Stomach smooth muscle (tissue), 2 donors: ENCODE results near the gene TANC1.
A peak's percentile ranks its signal among the peaks of the same experiment; 100 is the strongest.

Source experiments
- H3K27ac ChIP-seq: one replicate; pipeline ENCODE4 v1.7.0; 2013; ENCODE audit warnings: mild to moderate bottlenecking, low read length, inconsistent platforms
- H3K27me3 ChIP-seq, 2 donors: one replicate each; pipeline ENCODE4 v1.7.0; 2013; ENCODE audit warnings: low read length in 2 of 2; ENCODE audit not compliant: insufficient read depth in 2 of 2, control insufficient read depth in 1 of 2
- H3K36me3 ChIP-seq, 2 donors: one replicate each; pipeline ENCODE4 v1.7.0; 2013; ENCODE audit warnings: low read length in 2 of 2; ENCODE audit not compliant: control insufficient read depth in 2 of 2, insufficient read depth in 2 of 2
- H3K4me1 ChIP-seq: one replicate; pipeline ENCODE4 v1.7.0; 2013; ENCODE audit warnings: low read length; ENCODE audit not compliant: control insufficient read depth, insufficient read depth
- H3K4me3 ChIP-seq, 2 donors: one replicate each; pipeline ENCODE4 v1.7.0; 2013; ENCODE audit warnings: low read length in 2 of 2
- H3K9ac ChIP-seq, 2 donors: one replicate each; pipeline ENCODE4 v1.7.0; 2013; ENCODE audit warnings: low read length in 2 of 2, mild to moderate bottlenecking in 1 of 2
- H3K9me3 ChIP-seq, 2 donors: one replicate each; pipeline ENCODE4 v1.7.0; 2013; ENCODE audit warnings: low read length in 2 of 2; ENCODE audit not compliant: control insufficient read depth in 2 of 2
- donor health status: healthy.
- donor health status: Pancreatic carcinoma.

Gene TANC1

DNA sequence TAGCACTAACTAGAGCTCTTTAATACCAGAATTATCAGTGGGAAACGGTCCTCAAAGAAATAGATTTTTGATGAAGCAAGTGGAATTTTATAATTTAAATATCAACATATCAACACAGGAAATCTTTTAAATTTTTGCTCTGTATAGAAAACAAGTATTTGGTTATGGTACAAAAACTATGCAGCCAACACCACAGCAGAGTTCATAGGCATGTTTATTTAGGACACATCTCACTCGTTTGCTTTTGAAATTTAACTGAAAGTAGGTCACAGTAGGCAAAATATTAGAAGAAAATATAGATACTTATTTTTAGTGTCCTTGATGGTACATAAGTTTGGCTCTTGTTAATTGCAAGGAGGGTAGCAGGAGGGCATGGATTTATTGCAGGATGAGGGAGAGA lies 34.3 kb upstream of the TANC1 start:
- H3K9me3 ChIP-seq: no peaks in the 10 kb centered on the region
- H3K4me3 ChIP-seq: no peak overlapping the region
- no peak overlapping the region for H3K9ac ChIP-seq
- no peaks in the 10 kb centered on the region for H3K4me1 ChIP-seq
- H3K27ac ChIP-seq: no peak overlapping the region
- no peaks in the 10 kb centered on the region for H3K27me3 ChIP-seq
- no peaks in the 10 kb centered on the region for H3K36me3 ChIP-seq

DNA sequence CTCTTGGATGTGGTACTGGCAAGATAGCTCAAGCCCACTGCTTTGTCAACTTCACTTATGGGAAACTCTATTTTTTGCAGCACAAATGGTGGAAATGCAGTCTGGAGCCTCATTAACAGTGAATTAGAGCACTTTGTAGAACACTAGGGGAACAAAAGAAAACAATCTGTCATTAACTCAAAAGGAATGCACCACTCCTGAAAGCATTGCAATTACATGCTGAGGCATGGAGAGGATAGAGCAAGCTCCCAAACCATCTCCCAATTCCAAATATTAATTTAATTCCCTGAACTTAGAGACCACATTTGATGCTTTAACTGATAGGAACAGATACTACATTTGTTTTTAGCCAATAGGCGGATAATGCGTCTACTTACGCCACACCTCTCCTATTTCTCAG lies 32.8 kb upstream of the TANC1 start:
- H3K4me1 ChIP-seq: no peaks in the 10 kb centered on the region
- no peaks in the 10 kb centered on the region for H3K27me3 ChIP-seq
- no peak overlapping the region for H3K27ac ChIP-seq
- H3K9me3 ChIP-seq: no peaks in the 10 kb centered on the region
- no peak overlapping the region for H3K4me3 ChIP-seq
- no peaks in the 10 kb centered on the region for H3K36me3 ChIP-seq
- no peak overlapping the region for H3K9ac ChIP-seq

DNA sequence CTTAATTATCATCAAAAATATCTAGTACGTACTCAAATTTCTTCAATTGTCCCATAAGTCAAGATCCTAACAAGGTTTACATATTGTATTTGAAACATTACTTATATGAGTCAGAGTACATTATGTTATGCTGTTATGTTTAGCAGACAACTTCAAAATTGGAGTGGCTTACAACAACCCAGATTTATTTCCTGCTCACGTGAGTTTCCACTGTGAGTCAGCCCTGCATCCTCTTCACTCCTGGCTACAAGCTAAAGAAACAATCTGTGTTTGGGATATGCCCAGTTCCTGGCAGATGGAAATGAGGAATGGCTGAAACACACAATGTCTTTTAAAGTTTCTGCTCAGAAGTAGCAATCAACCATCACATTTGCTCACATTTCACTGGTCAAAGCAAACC lies 31.5 kb upstream of the TANC1 start:
- no peaks in the 10 kb centered on the region for H3K27me3 ChIP-seq
- no peak overlapping the region for H3K4me3 ChIP-seq
- no peak overlapping the region for H3K9ac ChIP-seq
- no peaks in the 10 kb centered on the region for H3K4me1 ChIP-seq
- no peak overlapping the region for H3K27ac ChIP-seq
- no peaks in the 10 kb centered on the region for H3K36me3 ChIP-seq
- no peaks in the 10 kb centered on the region for H3K9me3 ChIP-seq

DNA sequence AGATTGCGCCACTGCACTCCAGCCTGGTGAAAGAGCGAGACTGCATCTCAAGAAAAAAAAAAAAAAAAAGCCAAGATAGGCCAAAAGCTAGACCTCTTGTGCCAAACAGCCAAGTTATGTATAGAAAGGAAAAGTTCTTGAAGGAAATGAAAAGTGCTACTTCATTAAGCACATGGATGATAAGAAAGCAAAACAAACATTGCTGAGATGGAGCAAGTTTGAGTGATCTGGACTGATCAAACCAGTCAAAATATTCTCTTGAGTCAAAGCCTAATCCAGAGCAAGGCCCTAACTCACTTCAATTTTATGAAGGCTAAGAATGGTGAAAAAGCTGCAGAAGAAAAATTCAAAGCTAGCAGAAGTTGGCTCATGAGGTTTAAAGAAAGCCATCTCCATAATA lies 28.1 kb upstream of the TANC1 start:
- H3K9me3 ChIP-seq: no peaks in the 10 kb centered on the region
- H3K4me3 ChIP-seq: no peak overlapping the region
- no peaks in the 10 kb centered on the region for H3K36me3 ChIP-seq
- H3K4me1 ChIP-seq: no peaks in the 10 kb centered on the region
- H3K27me3 ChIP-seq: no peaks in the 10 kb centered on the region
- no peak overlapping the region for H3K27ac ChIP-seq
- no peak overlapping the region for H3K9ac ChIP-seq

DNA sequence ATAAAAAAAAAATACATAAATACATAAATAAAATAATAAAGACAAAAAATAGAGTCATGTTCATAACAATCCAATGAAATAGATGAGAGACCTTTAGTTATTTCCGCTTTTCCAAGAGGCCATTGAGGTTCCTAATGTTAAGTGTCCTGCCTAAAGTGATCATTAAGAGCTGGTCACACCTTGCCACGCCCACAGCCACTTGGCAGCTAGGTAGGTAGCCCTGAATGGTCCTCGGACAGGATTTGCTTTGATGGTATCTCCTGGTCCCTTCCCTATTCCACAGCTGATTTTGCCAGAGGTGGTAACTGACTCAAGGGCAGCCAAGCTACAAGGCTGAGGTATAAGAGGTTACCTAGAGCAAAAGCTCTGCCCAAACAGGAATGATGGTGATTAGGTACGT lies 24.5 kb upstream of the TANC1 start:
- Histone ChIP-seq H3K9ac (no peak overlapping the region), H3K27ac (no peak overlapping the region), H3K36me3 (no peaks in the 10 kb centered on the region), H3K9me3 (no peaks in the 10 kb centered on the region), H3K4me3 (no peak overlapping the region), H3K27me3 (no peaks in the 10 kb centered on the region), H3K4me1 (no peaks in the 10 kb centered on the region)

DNA sequence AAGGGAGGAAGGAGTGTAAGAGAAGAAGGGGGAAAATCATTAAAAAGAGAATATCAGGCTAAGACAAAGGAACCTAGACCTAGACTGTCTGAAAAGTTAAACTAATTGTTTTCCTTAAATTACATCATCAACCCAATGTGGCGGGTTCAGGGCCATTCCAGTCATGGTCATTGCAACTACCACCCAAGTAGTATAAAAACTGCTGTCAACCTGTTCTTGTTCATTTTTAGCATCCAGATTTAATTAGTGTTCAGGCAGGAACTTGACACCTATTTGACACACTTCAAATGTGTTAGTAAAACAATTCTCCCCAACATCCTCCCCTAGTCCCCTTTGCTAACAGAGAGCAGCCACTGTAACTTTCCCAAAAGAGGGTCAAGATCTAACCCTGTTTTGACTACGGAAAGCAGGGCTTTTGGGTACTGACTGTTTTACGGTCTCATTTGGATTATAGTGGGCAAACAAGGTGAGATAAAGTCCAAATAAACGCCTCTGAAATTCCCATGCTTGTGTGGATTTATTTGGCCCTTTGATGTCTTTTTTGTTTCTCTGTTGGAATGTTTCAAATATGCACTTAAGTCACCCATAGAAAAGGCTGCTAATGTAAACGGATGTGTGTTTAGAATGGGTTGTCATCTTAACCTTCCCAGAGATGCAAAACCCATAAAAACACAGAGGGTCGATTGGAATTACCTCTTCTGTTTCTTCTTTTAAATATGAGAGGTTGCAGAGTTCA lies 19.3 kb upstream of the TANC1 start:
- Histone ChIP-seq H3K4me3 (no peak overlapping the region), H3K4me1 (peaks cover 9% of the 10 kb centered on the region), H3K27ac (no peak overlapping the region), H3K36me3 (no peaks in the 10 kb centered on the region), H3K27me3 (no peaks in the 10 kb centered on the region), H3K9ac (no peak overlapping the region), H3K9me3 (no peaks in the 10 kb centered on the region)

DNA sequence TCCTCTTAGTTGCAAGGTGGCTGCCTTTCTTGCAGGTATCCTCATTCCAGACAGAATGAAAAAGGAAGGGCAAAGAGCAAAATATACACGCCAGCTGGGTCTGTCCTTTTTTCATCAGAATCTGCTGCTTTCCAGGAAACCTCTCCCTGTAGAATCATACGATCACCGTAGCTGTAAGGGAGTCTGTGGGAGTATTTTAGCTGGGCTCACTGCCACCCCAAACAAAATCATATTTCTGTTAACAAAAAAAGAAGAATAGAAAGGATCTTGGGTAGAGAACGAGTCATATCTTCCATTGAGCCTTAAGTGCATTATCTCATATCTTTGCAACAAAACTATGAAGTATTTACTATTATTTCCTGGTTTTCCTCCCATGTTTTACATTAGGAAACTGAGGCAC lies 15.0 kb upstream of the TANC1 start:
- Histone ChIP-seq H3K27me3 (no peaks in the 10 kb centered on the region), H3K9ac (no peak overlapping the region), H3K36me3 (no peaks in the 10 kb centered on the region), H3K4me1 (peaks cover 12% of the 10 kb centered on the region), H3K4me3 (no peak overlapping the region), H3K9me3 (no peaks in the 10 kb centered on the region), H3K27ac (peak overlapping the region; percentile 58)

DNA sequence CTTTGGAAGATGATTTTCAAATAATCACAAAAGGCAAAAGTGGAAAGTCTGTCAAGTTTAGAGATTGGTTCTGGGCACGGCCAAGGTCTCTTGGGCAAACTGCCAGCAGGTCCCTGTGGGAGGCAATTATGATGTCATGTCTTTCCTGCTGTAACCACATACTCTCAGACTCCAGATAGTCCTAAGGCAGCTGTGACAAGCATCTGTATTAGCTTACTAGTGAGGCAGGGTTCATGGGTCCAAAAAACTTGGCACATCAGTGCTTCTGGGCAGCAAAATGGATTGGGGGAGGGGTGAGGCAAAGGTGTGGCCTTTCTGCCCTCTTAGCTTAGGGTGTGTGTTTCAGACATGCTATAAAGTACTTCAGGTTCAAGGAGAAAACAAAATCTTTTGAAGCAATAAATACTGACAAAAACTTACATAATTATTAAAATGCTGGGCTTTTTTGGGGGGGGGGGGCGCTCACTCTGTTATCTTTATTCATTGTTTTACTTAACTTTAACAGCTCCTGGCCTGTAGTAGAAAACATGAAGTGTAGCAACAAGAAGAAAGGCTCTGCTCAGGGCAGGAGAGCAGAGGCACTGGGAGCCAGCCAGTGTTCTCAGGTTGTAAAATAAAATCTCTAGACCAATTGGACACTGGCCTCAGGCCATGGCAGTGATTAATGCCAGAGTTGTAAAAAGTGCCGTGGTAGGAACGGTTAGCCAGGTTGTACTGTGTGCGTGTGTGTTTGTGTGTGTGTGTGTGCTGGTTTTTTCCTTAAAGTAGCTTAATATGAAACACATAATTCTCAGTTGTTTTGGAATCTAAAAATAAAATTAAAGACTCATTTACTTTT lies 14.3 kb upstream of the TANC1 start:
- Histone ChIP-seq H3K9ac (no peak overlapping the region), H3K4me1 (peaks cover 12% of the 10 kb centered on the region), H3K27me3 (no peaks in the 10 kb centered on the region), H3K36me3 (no peaks in the 10 kb centered on the region), H3K4me3 (no peak overlapping the region), H3K9me3 (no peaks in the 10 kb centered on the region), H3K27ac (peak overlapping the region; percentile 58)

DNA sequence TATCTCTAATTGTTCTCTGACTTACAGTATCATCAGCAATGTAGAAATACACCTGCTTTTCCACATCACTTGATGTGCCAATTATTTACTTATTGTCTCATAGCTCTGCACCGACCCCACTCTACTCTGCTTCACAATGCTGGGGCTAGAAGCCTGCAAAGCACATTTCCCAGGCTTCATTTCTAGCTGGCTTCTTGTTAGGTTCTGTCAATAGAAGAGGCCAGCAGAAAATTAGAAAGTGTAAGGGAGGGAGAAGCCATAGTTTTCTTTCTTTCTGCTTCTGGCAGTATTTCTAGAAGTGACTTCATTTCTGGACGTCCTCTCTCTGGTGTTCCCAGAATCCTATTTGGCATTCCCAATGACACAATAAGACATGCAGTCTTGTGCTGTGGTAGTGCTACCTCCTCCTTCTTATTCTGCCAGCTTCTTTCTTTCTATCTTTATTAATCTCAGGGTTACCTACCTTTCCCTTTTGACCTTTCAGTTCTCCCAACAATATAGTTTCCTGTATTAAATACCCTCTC lies 12.5 kb upstream of the TANC1 start:
- H3K27me3 ChIP-seq: no peaks in the 10 kb centered on the region
- H3K4me3 ChIP-seq: no peak overlapping the region
- H3K9me3 ChIP-seq: no peaks in the 10 kb centered on the region
- H3K9ac ChIP-seq: no peak overlapping the region
- H3K27ac ChIP-seq: no peak overlapping the region
- no peaks in the 10 kb centered on the region for H3K36me3 ChIP-seq
- peaks cover 12% of the 10 kb centered on the region for H3K4me1 ChIP-seq

DNA sequence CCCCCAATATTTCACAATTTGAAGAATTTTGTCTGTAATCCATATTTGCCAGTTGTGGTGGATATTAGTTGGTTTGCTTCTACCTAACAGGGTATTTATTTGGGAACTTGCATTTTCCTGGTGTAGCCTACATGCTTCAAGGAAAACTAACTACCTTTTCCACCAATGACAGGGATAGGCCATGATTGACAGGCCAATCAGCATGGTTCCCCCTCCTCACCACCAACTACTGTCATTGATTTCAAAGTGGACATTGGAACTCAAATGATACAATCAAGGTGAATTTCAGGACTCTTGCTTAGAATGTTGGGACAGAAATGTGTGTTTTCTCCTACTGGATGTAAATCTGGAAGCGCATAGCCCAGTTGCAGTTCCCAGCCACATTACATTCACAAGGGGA lies 10.1 kb upstream of the TANC1 start:
- no peak overlapping the region for H3K27ac ChIP-seq
- H3K27me3 ChIP-seq: no peaks in the 10 kb centered on the region
- H3K4me1 ChIP-seq: peaks cover 11% of the 10 kb centered on the region
- H3K9me3 ChIP-seq: no peaks in the 10 kb centered on the region
- H3K9ac ChIP-seq: no peak overlapping the region
- no peak overlapping the region for H3K4me3 ChIP-seq
- no peaks in the 10 kb centered on the region for H3K36me3 ChIP-seq

DNA sequence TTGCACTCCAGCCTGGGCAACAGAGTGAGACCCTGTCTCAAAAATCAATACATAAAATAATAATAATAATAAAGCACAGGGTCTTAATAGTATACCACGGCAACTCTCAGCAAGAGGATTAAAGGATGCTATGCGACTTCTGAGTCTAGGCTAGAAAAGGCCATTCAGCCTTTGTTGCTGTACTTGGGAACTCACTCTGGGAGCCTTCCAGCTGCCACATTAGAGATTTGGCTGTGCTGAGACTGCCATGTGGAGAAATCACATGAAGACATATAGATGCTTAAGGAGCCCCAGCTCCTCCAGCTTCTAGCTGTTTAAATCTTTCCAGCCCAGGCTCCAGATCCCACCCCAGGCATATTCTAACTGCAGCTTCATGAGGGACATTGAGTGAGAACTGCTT lies 8.2 kb upstream of the TANC1 start:
- H3K27ac ChIP-seq: no peak overlapping the region
- no peaks in the 10 kb centered on the region for H3K36me3 ChIP-seq
- no peaks in the 10 kb centered on the region for H3K9me3 ChIP-seq
- H3K4me3 ChIP-seq: no peak overlapping the region
- H3K27me3 ChIP-seq: no peaks in the 10 kb centered on the region
- no peak overlapping the region for H3K9ac ChIP-seq
- H3K4me1 ChIP-seq: no peaks in the 10 kb centered on the region
